WTC11 (cell line): Measurements from ENCODE around the gene MYO15B.

ENCODE experiments used
- CREM ChIP-seq: sonication (generic); formaldehyde crosslinking; IDR thresholded peaks from 2 replicates; pipeline ENCODE4 v1.8.1; 2022; ENCODE audit warnings: mild to moderate bottlenecking, missing genetic modification reagents, moderate library complexity
- E2F1 ChIP-seq: sonication (generic); formaldehyde crosslinking; IDR thresholded peaks from 2 replicates; pipeline ENCODE4 v1.8.0; 2022; ENCODE audit warnings: mild to moderate bottlenecking, missing genetic modification reagents
- HMGXB4 ChIP-seq: sonication (generic); formaldehyde crosslinking; IDR thresholded peaks from 2 replicates; pipeline ENCODE4 v1.8.1; 2023; ENCODE audit warnings: mild to moderate bottlenecking, moderate library complexity, missing genetic modification reagents
- JAZF1 ChIP-seq: fragments of 250-450 bp; sonication (Bioruptor Pico); IDR thresholded peaks from 2 replicates; pipeline ENCODE4 v1.9.0; 2021; ENCODE audit warnings: moderate library complexity, mild to moderate bottlenecking, inconsistent platforms
- MAX ChIP-seq: sonication (generic); formaldehyde crosslinking; IDR thresholded peaks from 2 replicates; pipeline ENCODE4 v1.8.0; 2022; ENCODE audit warnings: mild to moderate bottlenecking, missing genetic modification reagents
- MXD4 ChIP-seq: fragments of 250-450 bp; sonication (Bioruptor Pico); IDR thresholded peaks from 2 replicates; pipeline ENCODE4 v1.8.0; 2021; ENCODE audit warnings: mild to moderate bottlenecking, moderate library complexity, borderline replicate concordance
- PREB ChIP-seq: sonication (generic); formaldehyde crosslinking; IDR thresholded peaks from 2 replicates; pipeline ENCODE4 v1.8.1; 2022; ENCODE audit warnings: mild to moderate bottlenecking, missing genetic modification reagents, moderate library complexity, borderline replicate concordance
- SP1 ChIP-seq: sonication (generic); formaldehyde crosslinking; conservative IDR thresholded peaks from 2 replicates; pipeline ENCODE4 v1.8.1; 2022; ENCODE audit warnings: missing genetic modification reagents
- TF ChIP-seq, protein P1 (sequence below): fragments of 200-600 bp; IDR thresholded peaks from 2 replicates; pipeline ENCODE4 v1.8.0; 2022; ENCODE audit warnings: antibody characterized with exemption
- TF ChIP-seq, protein P2 (sequence below): sonication (generic); formaldehyde crosslinking; IDR thresholded peaks from 2 replicates; pipeline ENCODE4 v1.8.1; 2023; ENCODE audit warnings: mild to moderate bottlenecking, missing genetic modification reagents

GRCh38 chr17:75601057-75601987, 13.7 kb downstream of the MYO15B start:
- TF ChIP-seq SP1, result no peak
- TF ChIP-seq HMGXB4, result no peak
- TF ChIP-seq MAX (CRISPR knock-in tag), result no peak; the same call in 1 of the 2 replicates
- TF ChIP-seq, protein P1, sequence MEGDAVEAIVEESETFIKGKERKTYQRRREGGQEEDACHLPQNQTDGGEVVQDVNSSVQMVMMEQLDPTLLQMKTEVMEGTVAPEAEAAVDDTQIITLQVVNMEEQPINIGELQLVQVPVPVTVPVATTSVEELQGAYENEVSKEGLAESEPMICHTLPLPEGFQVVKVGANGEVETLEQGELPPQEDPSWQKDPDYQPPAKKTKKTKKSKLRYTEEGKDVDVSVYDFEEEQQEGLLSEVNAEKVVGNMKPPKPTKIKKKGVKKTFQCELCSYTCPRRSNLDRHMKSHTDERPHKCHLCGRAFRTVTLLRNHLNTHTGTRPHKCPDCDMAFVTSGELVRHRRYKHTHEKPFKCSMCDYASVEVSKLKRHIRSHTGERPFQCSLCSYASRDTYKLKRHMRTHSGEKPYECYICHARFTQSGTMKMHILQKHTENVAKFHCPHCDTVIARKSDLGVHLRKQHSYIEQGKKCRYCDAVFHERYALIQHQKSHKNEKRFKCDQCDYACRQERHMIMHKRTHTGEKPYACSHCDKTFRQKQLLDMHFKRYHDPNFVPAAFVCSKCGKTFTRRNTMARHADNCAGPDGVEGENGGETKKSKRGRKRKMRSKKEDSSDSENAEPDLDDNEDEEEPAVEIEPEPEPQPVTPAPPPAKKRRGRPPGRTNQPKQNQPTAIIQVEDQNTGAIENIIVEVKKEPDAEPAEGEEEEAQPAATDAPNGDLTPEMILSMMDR, result peak; percentile 96
- no peak for TF ChIP-seq PREB (CRISPR knock-in tag)
- TF ChIP-seq, protein P2, sequence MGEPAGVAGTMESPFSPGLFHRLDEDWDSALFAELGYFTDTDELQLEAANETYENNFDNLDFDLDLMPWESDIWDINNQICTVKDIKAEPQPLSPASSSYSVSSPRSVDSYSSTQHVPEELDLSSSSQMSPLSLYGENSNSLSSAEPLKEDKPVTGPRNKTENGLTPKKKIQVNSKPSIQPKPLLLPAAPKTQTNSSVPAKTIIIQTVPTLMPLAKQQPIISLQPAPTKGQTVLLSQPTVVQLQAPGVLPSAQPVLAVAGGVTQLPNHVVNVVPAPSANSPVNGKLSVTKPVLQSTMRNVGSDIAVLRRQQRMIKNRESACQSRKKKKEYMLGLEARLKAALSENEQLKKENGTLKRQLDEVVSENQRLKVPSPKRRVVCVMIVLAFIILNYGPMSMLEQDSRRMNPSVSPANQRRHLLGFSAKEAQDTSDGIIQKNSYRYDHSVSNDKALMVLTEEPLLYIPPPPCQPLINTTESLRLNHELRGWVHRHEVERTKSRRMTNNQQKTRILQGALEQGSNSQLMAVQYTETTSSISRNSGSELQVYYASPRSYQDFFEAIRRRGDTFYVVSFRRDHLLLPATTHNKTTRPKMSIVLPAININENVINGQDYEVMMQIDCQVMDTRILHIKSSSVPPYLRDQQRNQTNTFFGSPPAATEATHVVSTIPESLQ (CRISPR knock-in tag), result no peak
- TF ChIP-seq CREM (CRISPR knock-in tag), result no peak
- TF ChIP-seq JAZF1 (CRISPR knock-in tag), result no peak
- no peak for TF ChIP-seq MXD4
- TF ChIP-seq E2F1 (CRISPR knock-in tag), result no peak
